OCI-LY7 (cell line): ENCODE results near the gene POLR1A. TPM values are rescaled to one million over a fixed set of nuclear protein-coding genes. Genes with fewer than 3 reads are reported as not detected.

Experiments
- BruUV-seq: library from RNA; stranded (reverse); fragments of 400-500 nt; replicated peaks from 2 replicates; lab custom pipeline; 2021; lab: Mats Ljungman, UMichigan
- CTCF ChIA-PET: fragments of 300-600 bp; sonication (Branson Sonifier 250); formaldehyde crosslinking; loops from one replicate; lab custom pipeline; 2022; ENCODE audit warnings: antibody characterized with exemption; ENCODE audit not compliant: unreplicated experiment; lab: Charles Lee
- POLR2A ChIA-PET: fragments of 300-600 bp; sonication (Branson Sonifier 250); formaldehyde crosslinking; loops from one replicate; lab custom pipeline; 2022; ENCODE audit warnings: antibody characterized with exemption; lab: Charles Lee
- DNase-seq: peaks from one replicate; pipeline ENCODE4 v3.0.0-alpha.2; 2015; ENCODE audit warnings: low spot score
- H2AFZ ChIP-seq: fragments of 200-600 bp; sonication (generic), shearing (Covaris generic); 2 replicates; pipeline ENCODE4 v1.6.1; 2014; ENCODE audit warnings: mild to moderate bottlenecking, antibody characterized with exemption, low read length, moderate library complexity
- H3K27ac ChIP-seq: fragments of 200-600 bp; sonication (generic); 2 replicates; pipeline ENCODE4 v1.5.1; 2014; ENCODE audit warnings: mixed run types, low read depth, mild to moderate bottlenecking, moderate library complexity, low read length, inconsistent platforms; ENCODE audit not compliant: poor library complexity, severe bottlenecking
- H3K36me3 ChIP-seq: fragments of 200-600 bp; sonication (generic); 2 replicates; pipeline ENCODE4 v1.6.1; 2014; ENCODE audit warnings: mild to moderate bottlenecking, antibody characterized with exemption, low read length, moderate library complexity, mixed read lengths; ENCODE audit not compliant: insufficient read depth
- H3K4me1 ChIP-seq: fragments of 200-600 bp; sonication (generic); 2 replicates; pipeline ENCODE4 v1.5.1; 2014; ENCODE audit warnings: mild to moderate bottlenecking, low read length; ENCODE audit not compliant: insufficient read depth, poor library complexity, severe bottlenecking
- H3K4me2 ChIP-seq: fragments of 200-600 bp; sonication (generic); 2 replicates; pipeline ENCODE4 v1.6.1; 2014; ENCODE audit warnings: mild to moderate bottlenecking, low read length
- H3K4me3 ChIP-seq: fragments of 200-600 bp; sonication (generic); 2 replicates; pipeline ENCODE4 v1.5.1; 2014; ENCODE audit warnings: mild to moderate bottlenecking, low read depth, low read length; ENCODE audit not compliant: poor library complexity, severe bottlenecking
- H3K79me2 ChIP-seq: fragments of 200-600 bp; sonication (generic); 2 replicates; pipeline ENCODE4 v1.6.1; 2016; ENCODE audit warnings: low read depth, mild to moderate bottlenecking, low read length, moderate library complexity, mixed read lengths; ENCODE audit not compliant: insufficient read depth
- H3K9me2 ChIP-seq: fragments of 200-600 bp; sonication (generic); 2 replicates; pipeline ENCODE4 v1.6.1; 2016; ENCODE audit warnings: mild to moderate bottlenecking, low read length, mixed read lengths; ENCODE audit not compliant: insufficient read depth
- H3K9me3 ChIP-seq: fragments of 200-600 bp; sonication (generic); 2 replicates; pipeline ENCODE4 v1.6.1; 2014; ENCODE audit warnings: mild to moderate bottlenecking, mixed run types, low read length, mixed read lengths
- H4K20me1 ChIP-seq: fragments of 200-600 bp; sonication (generic); 2 replicates; pipeline ENCODE4 v1.6.1; 2014; ENCODE audit warnings: mild to moderate bottlenecking, antibody characterized with exemption, low read length, moderate library complexity, mixed read lengths; ENCODE audit not compliant: insufficient read depth
- EZH2phosphoT487 ChIP-seq: fragments of 200-600 bp; sonication (generic); IDR thresholded peaks from 2 replicates; pipeline ENCODE4 v1.6.1; 2018; ENCODE audit warnings: low read depth, borderline replicate concordance, mild to moderate bottlenecking, mixed run types, antibody characterized with exemption, low read length, moderate library complexity, mixed read lengths
- intact Hi-C: fragments of 100-400 bp; cut with micrococcal nuclease; formaldehyde crosslinking; loops from one replicate; pipeline ENCODE4 v1.10.0; 2022; ENCODE audit not compliant: unreplicated experiment
- total RNA-seq, 2 experiments: library from RNA; depleted of rRNA in 1 of 2; stranded (reverse); fragments of >200 nt in 1 of 2; shearing (Covaris generic) in 1 of 2; gene quantifications; 2 replicates each; pipeline ENCODE4 v1.2.3, GENCODE V29; 2014 to 2022
- TF ChIP-seq, protein P1 (sequence below): fragments of 200-600 bp; sonication (generic); conservative IDR thresholded peaks from 2 replicates; pipeline ENCODE4 v1.5.1; 2014; ENCODE audit warnings: mild to moderate bottlenecking, antibody characterized with exemption, low read length, moderate library complexity, mixed read lengths

POLR1A gene
- total RNA-seq, 2 experiments from 2014 or later: 17.5 to 53.3 TPM

DNA sequence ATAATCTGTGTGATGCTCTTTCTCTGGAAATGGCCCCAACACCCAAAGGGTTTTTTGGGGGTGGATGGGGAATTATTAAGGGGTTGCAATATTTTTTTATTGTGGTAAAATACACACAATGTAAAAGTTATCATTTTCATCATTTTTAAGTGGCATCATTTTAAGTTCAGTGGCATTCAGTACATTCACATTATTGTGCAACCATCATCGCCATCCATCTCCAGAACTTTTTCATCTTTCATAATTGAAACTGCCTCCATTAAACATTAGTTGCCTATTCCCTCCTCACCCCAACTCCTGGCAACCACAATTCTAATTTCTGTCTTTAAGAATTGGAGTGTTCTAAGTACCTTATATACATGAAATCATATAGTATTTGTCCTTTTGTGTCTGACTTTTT, 90.0 kb downstream of the POLR1A start:
- no peak for DNase-seq
- ChIA-PET POLR2A (interaction anchor here (1.2 kb wide), 1 partner anchor 20 kb away, joined by 3 read pairs; no protein-coding TSS in a partner anchor), CTCF (no interaction called here)
- Histone ChIP-seq H3K4me1 (peaks cover 7% of the 10 kb centered on the region), H2AFZ (no peak overlapping the region), H3K4me2 (no peak overlapping the region), H4K20me1 (no peaks in the 10 kb centered on the region), H3K79me2 (no peaks in the 10 kb centered on the region), H3K9me3 (peaks cover 13% of the 10 kb centered on the region; the same call in 1 of the 2 replicates), H3K9me2 (no peaks in the 10 kb centered on the region), H3K36me3 (no peaks in the 10 kb centered on the region; the same call in 1 of the 2 replicates), H3K27ac (no peak overlapping the region), H3K4me3 (no peak overlapping the region)
- no TSS peak for BruUV-seq
- TF ChIP-seq EZH2phosphoT487: no peak
- TF ChIP-seq, protein P1, sequence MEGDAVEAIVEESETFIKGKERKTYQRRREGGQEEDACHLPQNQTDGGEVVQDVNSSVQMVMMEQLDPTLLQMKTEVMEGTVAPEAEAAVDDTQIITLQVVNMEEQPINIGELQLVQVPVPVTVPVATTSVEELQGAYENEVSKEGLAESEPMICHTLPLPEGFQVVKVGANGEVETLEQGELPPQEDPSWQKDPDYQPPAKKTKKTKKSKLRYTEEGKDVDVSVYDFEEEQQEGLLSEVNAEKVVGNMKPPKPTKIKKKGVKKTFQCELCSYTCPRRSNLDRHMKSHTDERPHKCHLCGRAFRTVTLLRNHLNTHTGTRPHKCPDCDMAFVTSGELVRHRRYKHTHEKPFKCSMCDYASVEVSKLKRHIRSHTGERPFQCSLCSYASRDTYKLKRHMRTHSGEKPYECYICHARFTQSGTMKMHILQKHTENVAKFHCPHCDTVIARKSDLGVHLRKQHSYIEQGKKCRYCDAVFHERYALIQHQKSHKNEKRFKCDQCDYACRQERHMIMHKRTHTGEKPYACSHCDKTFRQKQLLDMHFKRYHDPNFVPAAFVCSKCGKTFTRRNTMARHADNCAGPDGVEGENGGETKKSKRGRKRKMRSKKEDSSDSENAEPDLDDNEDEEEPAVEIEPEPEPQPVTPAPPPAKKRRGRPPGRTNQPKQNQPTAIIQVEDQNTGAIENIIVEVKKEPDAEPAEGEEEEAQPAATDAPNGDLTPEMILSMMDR: no peak
- intact Hi-C loops: no loop called here

DNA sequence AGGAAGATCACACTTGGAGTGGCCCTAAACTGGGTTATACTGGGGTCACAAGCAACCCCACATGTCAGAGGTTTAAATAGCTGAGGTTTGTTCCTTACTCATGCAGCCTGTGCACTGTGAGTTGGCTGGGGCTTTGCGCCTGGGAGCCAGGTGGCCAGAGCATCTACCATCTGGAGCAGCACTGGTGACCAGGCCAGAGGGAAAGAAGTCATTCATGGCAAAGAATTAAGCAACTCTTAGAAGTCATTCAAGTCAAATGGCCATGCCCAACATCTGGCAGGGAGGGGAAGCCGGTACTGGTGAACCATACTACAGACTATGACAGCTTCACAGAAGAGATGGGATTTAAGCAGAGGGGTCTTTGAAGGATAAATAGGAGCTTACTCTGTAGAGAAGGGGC, 90.7 kb downstream of the POLR1A start:
- BruUV-seq: no TSS peak

DNA sequence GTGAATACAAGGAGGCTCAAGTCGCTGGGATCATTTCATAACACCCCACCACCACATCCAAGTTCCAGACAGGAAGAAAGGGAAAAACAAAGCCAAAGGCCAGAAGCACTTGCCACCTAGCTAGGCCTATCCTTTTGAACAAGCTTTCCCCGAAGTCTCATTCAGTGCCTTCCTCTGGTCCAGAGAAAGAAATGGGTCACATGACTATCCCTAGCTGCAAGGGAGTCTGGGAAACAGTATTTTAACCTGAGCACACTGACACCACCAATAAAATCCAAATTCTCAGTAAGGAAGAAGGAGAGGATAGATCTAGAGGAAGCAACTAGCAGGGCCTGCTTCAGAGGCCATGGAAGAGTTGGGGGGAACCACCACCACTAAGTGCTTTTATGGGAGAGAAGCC, 91.2 kb downstream of the POLR1A start:
- peaks cover 7% of the 10 kb centered on the region for H3K4me1 ChIP-seq
- H3K36me3 ChIP-seq: no peaks in the 10 kb centered on the region; the same call in 1 of the 2 replicates
- no peak for TF ChIP-seq EZH2phosphoT487
- TF ChIP-seq, protein P1: no peak
- no TSS peak for BruUV-seq
- no peak overlapping the region for H2AFZ ChIP-seq
- H3K79me2 ChIP-seq: no peaks in the 10 kb centered on the region
- H3K9me2 ChIP-seq: no peaks in the 10 kb centered on the region
- no peak overlapping the region for H3K4me2 ChIP-seq
- ChIA-PET POLR2A (interaction anchor here (1.2 kb wide), 1 partner anchor 21 kb away, joined by 3 read pairs; no protein-coding TSS in a partner anchor), CTCF (no interaction called here)
- DNase-seq: no peak
- H3K27ac ChIP-seq: no peak overlapping the region
- H3K9me3 ChIP-seq: peaks cover 13% of the 10 kb centered on the region; the same call in 1 of the 2 replicates
- intact Hi-C loops: no loop called here
- H4K20me1 ChIP-seq: no peaks in the 10 kb centered on the region
- H3K4me3 ChIP-seq: no peak overlapping the region

More for the DNA sequence above, 90.7 kb downstream of the POLR1A start:
- intact Hi-C loops: no loop called here
- no peaks in the 10 kb centered on the region; the same call in 1 of the 2 replicates for H3K36me3 ChIP-seq
- H3K9me3 ChIP-seq: peaks cover 13% of the 10 kb centered on the region; the same call in 1 of the 2 replicates
- no peaks in the 10 kb centered on the region for H3K9me2 ChIP-seq
- ChIA-PET POLR2A (interaction anchor here (1.2 kb wide), 1 partner anchor 21 kb away, joined by 3 read pairs; no protein-coding TSS in a partner anchor), CTCF (no interaction called here)
- no peak for DNase-seq
- H3K79me2 ChIP-seq: no peaks in the 10 kb centered on the region
- H3K4me2 ChIP-seq: no peak overlapping the region
- no peak overlapping the region for H2AFZ ChIP-seq
- no peak overlapping the region for H3K27ac ChIP-seq
- TF ChIP-seq, protein P1: no peak
- no peak for TF ChIP-seq EZH2phosphoT487
- no peak overlapping the region for H3K4me3 ChIP-seq
- no peaks in the 10 kb centered on the region for H4K20me1 ChIP-seq
- H3K4me1 ChIP-seq: peaks cover 7% of the 10 kb centered on the region
